ENCODE measurements around the gene SLC25A18.

Gene SLC25A18

DNA sequence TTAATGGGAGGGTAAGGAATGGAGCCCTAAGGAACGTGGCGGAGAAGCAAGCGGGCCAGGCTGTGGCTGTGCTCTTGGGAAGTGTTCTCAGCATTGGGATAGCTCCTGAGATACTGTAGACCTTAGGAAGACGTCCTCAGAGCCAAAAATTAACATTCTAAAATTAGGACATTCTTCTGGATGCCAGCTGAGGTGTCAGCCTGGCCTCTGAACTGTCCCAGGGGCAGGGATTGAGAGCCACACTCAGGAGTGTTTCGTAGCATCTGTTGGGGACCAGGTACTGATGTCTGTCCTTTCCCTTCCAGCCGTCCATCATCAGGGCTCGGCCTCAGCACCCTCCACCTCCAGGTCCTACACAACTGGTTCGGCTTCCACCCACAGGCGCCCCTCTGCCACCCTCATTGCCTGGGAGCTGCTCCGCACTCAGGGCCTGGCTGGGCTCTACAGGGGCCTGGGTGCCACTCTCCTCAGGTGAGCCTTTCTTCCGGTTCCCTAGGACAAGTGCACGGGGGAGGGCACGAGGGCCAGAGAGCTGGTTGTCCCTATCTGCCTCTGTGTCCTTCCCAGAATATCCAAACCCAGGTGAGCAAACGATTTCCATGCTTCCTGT lies 23.6 kb downstream of the SLC25A18 start:
- Histone ChIP-seq H4K8ac (ENCODE audit: low read depth, low read length) (no peak overlapping the region), H2BK12ac (ENCODE audit: low read length) (no peak overlapping the region), H3K27ac (ENCODE audit: low read depth, low read length) (no peak overlapping the region), H2AK5ac (ENCODE audit: low read length) (no peak overlapping the region), H3K4me2 (ENCODE audit: low read length) (no peak overlapping the region), H2BK5ac (ENCODE audit: low read depth, low read length, poor library complexity) (no peak overlapping the region), H3K79me1 (ENCODE audit: low read length) (no peaks in the 10 kb centered on the region), H3K23ac (ENCODE audit: low read length) (no peak overlapping the region), H3K27me3 (ENCODE audit: insufficient read depth, low read length) (no peaks in the 10 kb centered on the region), H3K4ac (ENCODE audit: low read depth, low read length) (no peak overlapping the region), H4K91ac (ENCODE audit: low read depth, low read length) (no peak overlapping the region), H3K18ac (ENCODE audit: low read length) (no peak overlapping the region), H2AFZ (ENCODE audit: insufficient read depth, low read length, poor library complexity) (no peak overlapping the region), H3K4me3 (ENCODE audit: low read depth, low read length) (no peak overlapping the region), H3K9me3 (ENCODE audit: insufficient read depth, low read depth, low read length) (no peaks in the 10 kb centered on the region), H3K36me3 (ENCODE audit: control insufficient read depth in 1 of 2, insufficient read depth in 2 of 2, low read length in 2 of 2) (peaks cover 16 to 29% of the 10 kb centered on the region in 2 experiments), H3K14ac (ENCODE audit: low read length) (no peak overlapping the region), H2BK120ac (ENCODE audit: insufficient read depth, low read length, poor library complexity) (no peak overlapping the region), H4K12ac (ENCODE audit: low read depth, low read length) (no peak overlapping the region), H3K4me1 (ENCODE audit: control insufficient read depth in 1 of 2, insufficient read depth in 2 of 2, low read length in 2 of 2) (no peaks in the 10 kb centered on the region), H3K79me2 (ENCODE audit: control insufficient read depth, insufficient read depth, low read length, poor library complexity) (no peaks in the 10 kb centered on the region), H3K9ac (ENCODE audit: low read length) (no peak overlapping the region)
- no CpG with 5 or more reads among the region's 14 CpGs for WGBS (ENCODE audit: extremely low coverage, insufficient coverage, insufficient read length)
- DNase-seq = no peak

DNA sequence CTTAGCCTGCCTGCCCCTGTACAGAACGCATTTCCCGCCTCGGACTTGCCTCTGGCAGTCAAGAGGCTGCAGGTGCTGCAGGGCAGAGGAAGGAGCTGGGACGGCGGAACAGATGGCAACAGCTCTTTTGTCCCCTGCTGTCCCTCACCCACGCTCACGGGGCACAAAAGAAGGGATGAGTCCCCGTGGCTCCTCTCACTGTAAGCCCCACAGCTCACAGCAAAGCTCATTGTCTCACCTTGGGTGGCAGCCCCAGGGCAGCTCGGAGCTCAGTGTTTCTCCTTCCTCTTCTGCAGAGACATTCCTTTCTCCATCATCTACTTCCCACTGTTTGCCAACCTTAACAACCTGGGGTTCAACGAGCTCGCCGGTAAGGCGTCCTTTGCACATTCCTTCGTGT lies 24.3 kb downstream of the SLC25A18 start:
- H4K12ac ChIP-seq (ENCODE audit: low read depth, low read length) = no peak overlapping the region
- H3K27me3 ChIP-seq (ENCODE audit: insufficient read depth, low read length) = no peaks in the 10 kb centered on the region
- no peaks in the 10 kb centered on the region for H3K79me2 ChIP-seq (ENCODE audit: control insufficient read depth, insufficient read depth, low read length, poor library complexity)
- peak overlapping the region; percentile 35 for H3K4me3 ChIP-seq (ENCODE audit: low read depth, low read length)
- no peak overlapping the region for H3K9ac ChIP-seq (ENCODE audit: low read length)
- H2AFZ ChIP-seq (ENCODE audit: insufficient read depth, low read length, poor library complexity) = no peak overlapping the region
- no peak overlapping the region for H2BK120ac ChIP-seq (ENCODE audit: insufficient read depth, low read length, poor library complexity)
- no peak overlapping the region for H3K4ac ChIP-seq (ENCODE audit: low read depth, low read length)
- no peak for DNase-seq
- H4K8ac ChIP-seq (ENCODE audit: low read depth, low read length) = no peak overlapping the region
- H3K4me2 ChIP-seq (ENCODE audit: low read length) = no peak overlapping the region
- H3K79me1 ChIP-seq (ENCODE audit: low read length) = no peaks in the 10 kb centered on the region
- H2BK12ac ChIP-seq (ENCODE audit: low read length) = no peak overlapping the region
- H3K18ac ChIP-seq (ENCODE audit: low read length) = no peak overlapping the region
- H2AK5ac ChIP-seq (ENCODE audit: low read length) = no peak overlapping the region
- H3K14ac ChIP-seq (ENCODE audit: low read length) = no peak overlapping the region
- H2BK5ac ChIP-seq (ENCODE audit: low read depth, low read length, poor library complexity) = no peak overlapping the region
- no peak overlapping the region for H3K27ac ChIP-seq (ENCODE audit: low read depth, low read length)
- H3K4me1 ChIP-seq (ENCODE audit: control insufficient read depth in 1 of 2, insufficient read depth in 2 of 2, low read length in 2 of 2) = no peaks in the 10 kb centered on the region
- H3K36me3 ChIP-seq (ENCODE audit: control insufficient read depth in 1 of 2, insufficient read depth in 2 of 2, low read length in 2 of 2) = peaks cover 22 to 35% of the 10 kb centered on the region in 2 experiments
- WGBS (ENCODE audit: extremely low coverage, insufficient coverage, insufficient read length) = no CpG with 5 or more reads among the region's 14 CpGs
- H3K9me3 ChIP-seq (ENCODE audit: insufficient read depth, low read depth, low read length) = no peaks in the 10 kb centered on the region
- no peak overlapping the region for H3K23ac ChIP-seq (ENCODE audit: low read length)
- no peak overlapping the region for H4K91ac ChIP-seq (ENCODE audit: low read depth, low read length)

DNA sequence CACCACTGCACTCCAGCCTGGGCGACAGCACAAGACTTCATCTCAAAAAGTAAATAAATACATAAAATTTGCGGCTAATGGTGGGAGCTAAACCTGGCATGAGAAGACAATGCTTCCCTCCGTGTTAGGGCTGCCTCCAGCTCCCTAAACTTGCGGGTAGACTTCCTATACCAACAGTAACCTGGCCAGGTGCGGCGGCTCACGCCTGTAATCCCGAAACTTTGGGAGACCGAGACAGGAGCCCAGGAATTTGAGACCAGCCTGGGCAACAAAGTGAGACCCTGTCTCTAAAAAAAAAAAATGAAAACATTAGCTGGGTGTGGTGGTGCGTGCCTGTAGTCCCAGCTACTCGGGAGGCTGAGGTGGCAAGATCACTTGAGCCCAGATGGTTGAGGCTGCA lies 25.3 kb downstream of the SLC25A18 start:
- Histone ChIP-seq H3K4me3 (ENCODE audit: low read depth, low read length) (no peak overlapping the region), H4K12ac (ENCODE audit: low read depth, low read length) (no peak overlapping the region), H3K9ac (ENCODE audit: low read length) (no peak overlapping the region), H2AK5ac (ENCODE audit: low read length) (no peak overlapping the region), H3K18ac (ENCODE audit: low read length) (no peak overlapping the region), H2BK12ac (ENCODE audit: low read length) (no peak overlapping the region), H2AFZ (ENCODE audit: insufficient read depth, low read length, poor library complexity) (no peak overlapping the region), H3K27ac (ENCODE audit: low read depth, low read length) (no peak overlapping the region), H3K27me3 (ENCODE audit: insufficient read depth, low read length) (no peaks in the 10 kb centered on the region), H4K8ac (ENCODE audit: low read depth, low read length) (no peak overlapping the region), H3K79me1 (ENCODE audit: low read length) (no peaks in the 10 kb centered on the region), H3K14ac (ENCODE audit: low read length) (no peak overlapping the region), H2BK120ac (ENCODE audit: insufficient read depth, low read length, poor library complexity) (no peak overlapping the region), H4K91ac (ENCODE audit: low read depth, low read length) (no peak overlapping the region), H3K23ac (ENCODE audit: low read length) (no peak overlapping the region), H3K79me2 (ENCODE audit: control insufficient read depth, insufficient read depth, low read length, poor library complexity) (no peaks in the 10 kb centered on the region), H3K4me1 (ENCODE audit: control insufficient read depth in 1 of 2, insufficient read depth in 2 of 2, low read length in 2 of 2) (no peaks in the 10 kb centered on the region), H3K4ac (ENCODE audit: low read depth, low read length) (no peak overlapping the region), H3K4me2 (ENCODE audit: low read length) (no peak overlapping the region), H3K36me3 (ENCODE audit: control insufficient read depth in 1 of 2, insufficient read depth in 2 of 2, low read length in 2 of 2) (peaks cover 27 to 35% of the 10 kb centered on the region in 2 experiments), H3K9me3 (ENCODE audit: insufficient read depth, low read depth, low read length) (no peaks in the 10 kb centered on the region), H2BK5ac (ENCODE audit: low read depth, low read length, poor library complexity) (no peak overlapping the region)
- no CpG with 5 or more reads among the region's 11 CpGs for WGBS (ENCODE audit: extremely low coverage, insufficient coverage, insufficient read length)
- no peak for DNase-seq

DNA sequence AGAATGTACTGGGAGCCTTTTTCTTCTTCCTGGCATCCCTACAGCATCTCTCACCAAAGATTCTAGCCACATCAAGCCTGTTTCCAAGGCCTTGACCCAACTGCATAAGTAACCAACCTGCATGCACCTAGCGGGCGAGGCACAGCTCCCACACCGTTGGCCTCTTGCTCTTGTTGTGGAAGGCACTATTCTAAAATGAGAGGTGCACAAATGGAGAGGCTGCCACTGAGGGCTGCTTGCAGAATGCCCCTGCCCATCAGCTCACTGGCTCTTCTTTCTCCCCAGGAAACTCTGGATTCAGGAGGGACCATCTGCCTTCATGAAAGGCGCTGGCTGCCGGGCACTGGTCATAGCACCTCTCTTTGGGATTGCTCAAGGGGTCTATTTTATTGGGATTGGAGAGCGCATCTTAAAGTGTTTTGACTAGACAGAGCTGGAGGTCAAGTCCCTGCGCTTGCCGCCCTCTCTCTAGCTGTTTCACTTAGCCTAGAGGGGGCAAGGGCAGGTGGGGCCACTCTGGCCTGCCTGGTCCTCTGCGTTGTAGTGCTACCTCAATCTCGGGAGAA lies 26.6 kb downstream of the SLC25A18 start:
- Histone ChIP-seq H3K9me3 (ENCODE audit: insufficient read depth, low read depth, low read length) (no peaks in the 10 kb centered on the region), H3K14ac (ENCODE audit: low read length) (no peak overlapping the region), H3K79me2 (ENCODE audit: control insufficient read depth, insufficient read depth, low read length, poor library complexity) (no peaks in the 10 kb centered on the region), H2BK5ac (ENCODE audit: low read depth, low read length, poor library complexity) (no peak overlapping the region), H3K79me1 (ENCODE audit: low read length) (no peaks in the 10 kb centered on the region), H3K4me2 (ENCODE audit: low read length) (no peak overlapping the region), H3K36me3 (ENCODE audit: control insufficient read depth in 1 of 2, insufficient read depth in 2 of 2, low read length in 2 of 2) (peaks cover 29 to 45% of the 10 kb centered on the region in 2 experiments), H3K4ac (ENCODE audit: low read depth, low read length) (no peak overlapping the region), H3K9ac (ENCODE audit: low read length) (no peak overlapping the region), H3K18ac (ENCODE audit: low read length) (no peak overlapping the region), H2AK5ac (ENCODE audit: low read length) (no peak overlapping the region), H4K91ac (ENCODE audit: low read depth, low read length) (no peak overlapping the region), H2AFZ (ENCODE audit: insufficient read depth, low read length, poor library complexity) (no peak overlapping the region), H2BK12ac (ENCODE audit: low read length) (no peak overlapping the region), H4K12ac (ENCODE audit: low read depth, low read length) (no peak overlapping the region), H3K4me3 (ENCODE audit: low read depth, low read length) (no peak overlapping the region), H3K27me3 (ENCODE audit: insufficient read depth, low read length) (no peaks in the 10 kb centered on the region), H3K4me1 (ENCODE audit: control insufficient read depth in 1 of 2, insufficient read depth in 2 of 2, low read length in 2 of 2) (no peaks in the 10 kb centered on the region), H2BK120ac (ENCODE audit: insufficient read depth, low read length, poor library complexity) (no peak overlapping the region), H3K23ac (ENCODE audit: low read length) (no peak overlapping the region), H4K8ac (ENCODE audit: low read depth, low read length) (no peak overlapping the region), H3K27ac (ENCODE audit: low read depth, low read length) (no peak overlapping the region)
- DNase-seq = no peak
- WGBS (ENCODE audit: extremely low coverage, insufficient coverage, insufficient read length) = no CpG with 5 or more reads among the region's 10 CpGs

Data from trophoblast cell (in vitro differentiated cells and primary cell).